ENCODE results near the gene CRBN.

- TF ChIP-seq PBX3 (IDR thresholded peaks at IDR 0.05) (no peak), CTCF (IDR thresholded peaks at IDR 0.05) (no peak), TEAD4 (IDR thresholded peaks at IDR 0.05; ENCODE audit: borderline replicate concordance, insufficient read depth) (no peak), SMC3 (IDR thresholded peaks at IDR 0.05; ENCODE audit: low read depth, low read length) (no peak), EZH2phosphoT487 (IDR thresholded peaks at IDR 0.05; ENCODE audit: borderline replicate concordance, low read depth) (no peak), YY1 (IDR thresholded peaks at IDR 0.05; ENCODE audit: low read depth) (no peak), TAF1 (IDR thresholded peaks at IDR 0.05; ENCODE audit: borderline replicate concordance, low read depth, low read length) (no peak), FOSL2 (IDR thresholded peaks at IDR 0.05; ENCODE audit: borderline replicate concordance, low read depth) (no peak), RXRA (IDR thresholded peaks at IDR 0.05; ENCODE audit: borderline replicate concordance, low read depth) (no peak), JUND (IDR thresholded peaks at IDR 0.05) (no peak), POLR2AphosphoS5 (IDR thresholded peaks at IDR 0.05; ENCODE audit: low read depth, low read length) (no peak), GATA2 (CRISPR knock-in tag; IDR thresholded peaks at IDR 0.05) (no peak)
- TF ChIP-seq, protein P1, sequence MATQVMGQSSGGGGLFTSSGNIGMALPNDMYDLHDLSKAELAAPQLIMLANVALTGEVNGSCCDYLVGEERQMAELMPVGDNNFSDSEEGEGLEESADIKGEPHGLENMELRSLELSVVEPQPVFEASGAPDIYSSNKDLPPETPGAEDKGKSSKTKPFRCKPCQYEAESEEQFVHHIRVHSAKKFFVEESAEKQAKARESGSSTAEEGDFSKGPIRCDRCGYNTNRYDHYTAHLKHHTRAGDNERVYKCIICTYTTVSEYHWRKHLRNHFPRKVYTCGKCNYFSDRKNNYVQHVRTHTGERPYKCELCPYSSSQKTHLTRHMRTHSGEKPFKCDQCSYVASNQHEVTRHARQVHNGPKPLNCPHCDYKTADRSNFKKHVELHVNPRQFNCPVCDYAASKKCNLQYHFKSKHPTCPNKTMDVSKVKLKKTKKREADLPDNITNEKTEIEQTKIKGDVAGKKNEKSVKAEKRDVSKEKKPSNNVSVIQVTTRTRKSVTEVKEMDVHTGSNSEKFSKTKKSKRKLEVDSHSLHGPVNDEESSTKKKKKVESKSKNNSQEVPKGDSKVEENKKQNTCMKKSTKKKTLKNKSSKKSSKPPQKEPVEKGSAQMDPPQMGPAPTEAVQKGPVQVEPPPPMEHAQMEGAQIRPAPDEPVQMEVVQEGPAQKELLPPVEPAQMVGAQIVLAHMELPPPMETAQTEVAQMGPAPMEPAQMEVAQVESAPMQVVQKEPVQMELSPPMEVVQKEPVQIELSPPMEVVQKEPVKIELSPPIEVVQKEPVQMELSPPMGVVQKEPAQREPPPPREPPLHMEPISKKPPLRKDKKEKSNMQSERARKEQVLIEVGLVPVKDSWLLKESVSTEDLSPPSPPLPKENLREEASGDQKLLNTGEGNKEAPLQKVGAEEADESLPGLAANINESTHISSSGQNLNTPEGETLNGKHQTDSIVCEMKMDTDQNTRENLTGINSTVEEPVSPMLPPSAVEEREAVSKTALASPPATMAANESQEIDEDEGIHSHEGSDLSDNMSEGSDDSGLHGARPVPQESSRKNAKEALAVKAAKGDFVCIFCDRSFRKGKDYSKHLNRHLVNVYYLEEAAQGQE (IDR thresholded peaks at IDR 0.05; ENCODE audit: low read depth, low read length) = no peak
- TF ChIP-seq, protein P2, sequence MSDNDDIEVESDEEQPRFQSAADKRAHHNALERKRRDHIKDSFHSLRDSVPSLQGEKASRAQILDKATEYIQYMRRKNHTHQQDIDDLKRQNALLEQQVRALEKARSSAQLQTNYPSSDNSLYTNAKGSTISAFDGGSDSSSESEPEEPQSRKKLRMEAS (IDR thresholded peaks at IDR 0.05; ENCODE audit: low read depth) = no peak
These were observed 37.6 kb downstream of the CRBN start for GRCh38 chr3:3141939-3142338.
